Liver (tissue), 9 donors: ENCODE measurements around the gene ATG4B. TPM values are rescaled to one million over a fixed set of nuclear protein-coding genes. Genes with fewer than 3 reads are reported as not detected.

Experiments used
- DNase-seq: peaks from one replicate; pipeline ENCODE4 v3.0.0-alpha.2; 2017; ENCODE audit warnings: low spot score
- H3K27ac ChIP-seq, 2 donors: one replicate each; pipeline ENCODE4 v1.7.0; 2013; ENCODE audit warnings: inconsistent platforms in 2 of 2, low read length in 2 of 2, control low read depth in 1 of 2, low read depth in 1 of 2, mild to moderate bottlenecking in 1 of 2
- H3K27me3 ChIP-seq, 4 donors: one replicate each; pipeline versions ENCODE4 v1.6.1 to v1.7.0; 2013; ENCODE audit warnings: low read length in 3 of 4, inconsistent platforms in 1 of 4, mild to moderate bottlenecking in 1 of 4, moderate library complexity in 1 of 4; ENCODE audit not compliant: control insufficient read depth in 4 of 4, insufficient read depth in 4 of 4
- H3K36me3 ChIP-seq, 4 donors: one replicate each; pipeline versions ENCODE4 v1.6.1 to v1.7.0; 2013; ENCODE audit warnings: low read length in 3 of 4, mild to moderate bottlenecking in 3 of 4, low read depth in 1 of 4, moderate library complexity in 1 of 4; ENCODE audit not compliant: control insufficient read depth in 4 of 4, insufficient read depth in 3 of 4
- H3K4me1 ChIP-seq, 4 donors: one replicate each; pipeline versions ENCODE4 v1.6.1 to v1.7.0; 2013; ENCODE audit warnings: low read length in 3 of 4, mild to moderate bottlenecking in 3 of 4, moderate library complexity in 1 of 4; ENCODE audit not compliant: control insufficient read depth in 4 of 4, insufficient read depth in 4 of 4
- H3K4me3 ChIP-seq, 3 donors: one replicate each; pipeline versions ENCODE4 v1.6.1 to v1.7.0; 2013; ENCODE audit warnings: low read length in 3 of 3, control low read depth in 1 of 3, low read depth in 1 of 3, mild to moderate bottlenecking in 1 of 3
- H3K9ac ChIP-seq, 2 donors: one replicate each; pipeline ENCODE4 v1.7.0; 2013; ENCODE audit warnings: low read length in 2 of 2, mild to moderate bottlenecking in 2 of 2, moderate library complexity in 2 of 2, control low read depth in 1 of 2, low read depth in 1 of 2
- H3K9me3 ChIP-seq, 4 donors: one replicate each; pipeline versions ENCODE4 v1.6.1 to v1.7.0; 2013; ENCODE audit warnings: low read length in 3 of 4; ENCODE audit not compliant: control insufficient read depth in 4 of 4
- ATF3 ChIP-seq: IDR thresholded peaks from 2 replicates; pipeline ENCODE4 v1.6.1; 2016; ENCODE audit warnings: antibody characterized with exemption
- CTCF ChIP-seq: fragments of 150-350 bp; IDR thresholded peaks from 2 replicates; pipeline ENCODE4 v1.5.1; 2017; ENCODE audit warnings: improper control_type of control experiment, low read depth, low read length; ENCODE audit not compliant: missing input control
- EGR1 ChIP-seq, 2 donors: IDR thresholded peaks; 2 replicates each; pipeline ENCODE4 v1.6.1; 2016 to 2018; ENCODE audit warnings: antibody characterized with exemption in 2 of 2, low read depth in 2 of 2
- FOXA1 ChIP-seq: IDR thresholded peaks from 2 replicates; pipeline ENCODE4 v1.6.1; 2016; ENCODE audit warnings: antibody characterized with exemption
- FOXA2 ChIP-seq: IDR thresholded peaks from 2 replicates; pipeline ENCODE4 v1.6.1; 2016; ENCODE audit warnings: antibody characterized with exemption
- GABPA ChIP-seq, 2 donors: IDR thresholded peaks in 1 of 2; conservative IDR thresholded peaks in 1 of 2; 2 replicates each; pipeline ENCODE4 v1.6.1; 2016; ENCODE audit warnings: antibody characterized with exemption in 2 of 2, mild to moderate bottlenecking in 1 of 2, moderate library complexity in 1 of 2
- HNF4A ChIP-seq, 2 donors: conservative IDR thresholded peaks; 2 replicates each; pipeline ENCODE4 v1.6.1; 2016; ENCODE audit warnings: antibody characterized with exemption in 2 of 2, mild to moderate bottlenecking in 2 of 2
- HNF4G ChIP-seq: IDR thresholded peaks from 2 replicates; pipeline ENCODE4 v1.6.1; 2016; ENCODE audit warnings: antibody characterized with exemption
- JUND ChIP-seq, 2 donors: IDR thresholded peaks; 2 replicates each; pipeline ENCODE4 v1.6.1; 2016; ENCODE audit warnings: antibody characterized with exemption in 2 of 2
- MAX ChIP-seq: IDR thresholded peaks from 2 replicates; pipeline ENCODE4 v1.6.1; 2016; ENCODE audit warnings: antibody characterized with exemption
- NR2F2 ChIP-seq: IDR thresholded peaks from 2 replicates; pipeline ENCODE4 v1.6.1; 2016; ENCODE audit warnings: antibody characterized with exemption
- RAD21 ChIP-seq, 2 donors: IDR thresholded peaks; 2 replicates each; pipeline ENCODE4 v1.6.1; 2016; ENCODE audit warnings: antibody characterized with exemption in 2 of 2, mild to moderate bottlenecking in 2 of 2
- REST ChIP-seq: IDR thresholded peaks from 2 replicates; pipeline ENCODE4 v1.6.1; 2016; ENCODE audit warnings: antibody characterized with exemption, mild to moderate bottlenecking
- RXRA ChIP-seq, 2 donors: IDR thresholded peaks; 2 replicates each; pipeline ENCODE4 v1.6.1; 2017 to 2018; ENCODE audit warnings: antibody characterized with exemption in 2 of 2, mild to moderate bottlenecking in 1 of 2
- SP1 ChIP-seq: IDR thresholded peaks from 2 replicates; pipeline ENCODE4 v1.6.1; 2018; ENCODE audit warnings: antibody characterized with exemption, mild to moderate bottlenecking
- TAF1 ChIP-seq: conservative IDR thresholded peaks from 2 replicates; pipeline ENCODE4 v1.6.1; 2016; ENCODE audit warnings: antibody characterized with exemption, mild to moderate bottlenecking
- YY1 ChIP-seq: IDR thresholded peaks from 2 replicates; pipeline ENCODE4 v1.6.1; 2016; ENCODE audit warnings: antibody characterized with exemption, mild to moderate bottlenecking
- ZBTB33 ChIP-seq: IDR thresholded peaks from 2 replicates; pipeline ENCODE4 v1.6.1; 2016; ENCODE audit warnings: antibody characterized with exemption
- WGBS: extraction: QIAGEN DNeasy Blood & Tissue Kit; methylation state at CpG from one replicate; pipeline ENCODE4 v1.1.7; 2013; 5-methylcytosine and 5-hydroxymethylcytosine counted together
- polyA plus RNA-seq, 2 donors: library from polyadenylated mRNA; stranded (reverse) in 1 of 2; unstranded in 1 of 2; fragments of 200-250 nt in 1 of 2; fragments of >200 nt in 1 of 2; fragmentation: Nextera tagmentation in 1 of 2; extraction: Ambion mirVana in 1 of 2; gene quantifications; one replicate each; pipeline versions ENCODE4 v1.2.1 to v1.2.3, GENCODE V29; 2013 to 2015
- total RNA-seq, 2 donors: library from RNA; depleted of rRNA; stranded (reverse); fragments of >200 nt; gene quantifications; one replicate each; pipeline ENCODE4 v1.2.3, GENCODE V29; 2014
- donor health status: healthy.
- donor health status: healthy.
- donor health status: healthy.
- donor health status: healthy.
- donor health status: healthy.

Gene ATG4B
- total and polyA plus RNA-seq, 4 donors, result 31.0 to 50.3 (median 37.7) TPM

GRCh38 chr2:241617431-241618154 lies 19.9 kb upstream of the ATG4B start:
- Histone ChIP-seq H3K9me3 (no peaks in the 10 kb centered on the region), H3K27me3 (no peaks in the 10 kb centered on the region), H3K4me3 (peak overlapping the region; percentile 28 to 72 (median 54)), H3K27ac (peak overlapping the region; percentile 0 to 48), H3K4me1 (peaks cover 6 to 19% (median 11%) of the 10 kb centered on the region in 4 donors), H3K9ac (peak overlapping the region; percentile 52 to 55), H3K36me3 (peaks cover 0 to 2% (median 0%) of the 10 kb centered on the region in 4 donors)
- DNase-seq, result no peak
- 51% methylated on average over 15 of the region's 15 CpGs for WGBS
- no peak for TF ChIP-seq SP1
- TF ChIP-seq FOXA1, result no peak
- no peak for TF ChIP-seq REST
- no peak for TF ChIP-seq FOXA2
- TF ChIP-seq HNF4A (conservative IDR thresholded peaks at IDR 0.05), result no peak
- TF ChIP-seq YY1, result peak; percentile 78
- TF ChIP-seq EGR1 (IDR thresholded peaks at IDR 0.05; ENCODE audit: low read depth in 2 of 2), result no peak
- TF ChIP-seq RAD21 (IDR thresholded peaks at IDR 0.05), result no peak
- TF ChIP-seq ATF3, result no peak
- no peak for TF ChIP-seq TAF1
- no peak for TF ChIP-seq RXRA (IDR thresholded peaks at IDR 0.05)
- TF ChIP-seq GABPA (IDR thresholded peaks at IDR 0.05 in 1 of 2, conservative IDR thresholded peaks at IDR 0.05 in 1 of 2), result peak; percentile 47 to 76
- TF ChIP-seq JUND (IDR thresholded peaks at IDR 0.05), result no peak

GRCh38 chr2:241618296-241618805 lies 19.1 kb upstream of the ATG4B start:
- peaks cover 0 to 2% (median 0%) of the 10 kb centered on the region in 4 donors for H3K36me3 ChIP-seq
- H3K9me3 ChIP-seq, result no peaks in the 10 kb centered on the region
- no peak overlapping the region for H3K27ac ChIP-seq
- WGBS, result 91% methylated on average over 5 of the region's 5 CpGs
- H3K4me1 ChIP-seq, result peaks cover 6 to 19% (median 11%) of the 10 kb centered on the region in 4 donors
- TF ChIP-seq YY1 (no peak), ZBTB33 (no peak), EGR1 (IDR thresholded peaks at IDR 0.05; ENCODE audit: low read depth in 2 of 2) (no peak), CTCF (no peak), MAX (no peak), ATF3 (no peak), TAF1 (no peak), RXRA (IDR thresholded peaks at IDR 0.05) (no peak), RAD21 (IDR thresholded peaks at IDR 0.05) (no peak), GABPA (IDR thresholded peaks at IDR 0.05 in 1 of 2, conservative IDR thresholded peaks at IDR 0.05 in 1 of 2) (no peak), SP1 (no peak), JUND (IDR thresholded peaks at IDR 0.05) (no peak), FOXA2 (no peak), HNF4A (conservative IDR thresholded peaks at IDR 0.05) (no peak), FOXA1 (no peak), NR2F2 (no peak), REST (no peak), HNF4G (no peak)
- no peak overlapping the region for H3K4me3 ChIP-seq
- H3K27me3 ChIP-seq, result no peaks in the 10 kb centered on the region
- no peak for DNase-seq
- no peak overlapping the region for H3K9ac ChIP-seq
